Memory B cell (primary cell): Measurements from ENCODE around the gene PARVB.
A peak's percentile ranks its signal among the peaks of the same experiment; 100 is the strongest.

ENCODE experiments used
- ATAC-seq: fragments of 150-1000 bp; cut with Tn5 transposase; 2 replicates; pipeline ENCODE4 v1.10.0; 2021; ENCODE audit warnings: low read depth, mild to moderate bottlenecking, moderate library complexity
- DNase-seq, 2 donors: peaks; one replicate each; pipeline ENCODE4 v3.0.0; 2022; ENCODE audit warnings: low spot score in 2 of 2
- H3K27ac Mint-ChIP-seq: one replicate; pipeline ENCODE4 v1.8.0; 2022; ENCODE audit warnings: mild to moderate bottlenecking, moderate library complexity, mixed read lengths
- H3K27me3 Mint-ChIP-seq: one replicate; pipeline ENCODE4 v1.8.0; 2022; ENCODE audit warnings: mixed read lengths
- H3K36me3 Mint-ChIP-seq: one replicate; pipeline ENCODE4 v1.8.0; 2022; ENCODE audit warnings: mild to moderate bottlenecking, mixed read lengths
- H3K4me1 Mint-ChIP-seq: one replicate; pipeline ENCODE4 v1.8.0; 2022; ENCODE audit warnings: mixed read lengths
- H3K4me3 Mint-ChIP-seq: one replicate; pipeline ENCODE4 v1.8.0; 2022; ENCODE audit warnings: mild to moderate bottlenecking, moderate library complexity, mixed read lengths
- H3K9me3 Mint-ChIP-seq: one replicate; pipeline ENCODE4 v1.8.0; 2022; ENCODE audit warnings: mixed read lengths

Gene PARVB

DNA sequence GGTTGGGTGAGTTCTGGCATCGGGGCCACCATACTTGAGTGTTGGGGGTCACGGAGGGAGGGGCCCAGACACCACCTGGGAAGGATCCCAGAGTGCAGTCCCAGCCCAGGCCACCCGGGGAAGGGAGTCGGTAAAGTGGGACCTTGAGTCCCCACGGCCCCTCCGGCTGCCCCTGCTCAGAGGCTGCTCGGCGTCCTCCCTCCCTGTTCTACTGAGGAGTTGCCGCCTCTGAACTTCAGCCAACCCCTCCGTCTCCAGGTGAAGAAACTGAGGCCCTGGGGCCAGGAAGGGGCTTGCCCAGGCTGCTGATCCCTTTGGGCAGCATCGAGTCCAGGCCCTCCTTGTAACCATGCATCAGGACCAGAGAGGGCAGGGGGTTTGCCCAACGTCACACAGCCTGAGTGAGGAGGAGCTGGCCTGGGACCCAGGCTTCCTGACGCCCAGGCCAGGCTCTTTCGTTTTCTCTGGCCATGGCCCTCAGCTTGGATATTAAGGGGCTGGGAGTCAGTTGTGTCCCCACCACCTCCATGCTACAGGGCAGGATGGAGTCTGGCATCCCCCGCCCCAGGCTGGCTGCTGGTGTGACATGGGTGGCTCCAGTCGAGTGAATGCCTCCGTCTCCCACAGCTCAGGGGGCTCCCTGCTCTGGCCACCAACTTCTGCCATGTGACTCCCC is 157.9 kb downstream of the PARVB start:
- ATAC-seq (peak; percentile 10), DNase-seq (no peak)
- no peaks in the 10 kb centered on the region for H3K9me3 Mint-ChIP-seq
- peaks cover 7% of the 10 kb centered on the region for H3K36me3 Mint-ChIP-seq
- H3K27ac Mint-ChIP-seq, result peak overlapping the region; percentile 93
- H3K27me3 Mint-ChIP-seq, result no peaks in the 10 kb centered on the region
- H3K4me1 Mint-ChIP-seq, result peaks cover 26% of the 10 kb centered on the region
- peak overlapping the region; percentile 90 for H3K4me3 Mint-ChIP-seq

DNA sequence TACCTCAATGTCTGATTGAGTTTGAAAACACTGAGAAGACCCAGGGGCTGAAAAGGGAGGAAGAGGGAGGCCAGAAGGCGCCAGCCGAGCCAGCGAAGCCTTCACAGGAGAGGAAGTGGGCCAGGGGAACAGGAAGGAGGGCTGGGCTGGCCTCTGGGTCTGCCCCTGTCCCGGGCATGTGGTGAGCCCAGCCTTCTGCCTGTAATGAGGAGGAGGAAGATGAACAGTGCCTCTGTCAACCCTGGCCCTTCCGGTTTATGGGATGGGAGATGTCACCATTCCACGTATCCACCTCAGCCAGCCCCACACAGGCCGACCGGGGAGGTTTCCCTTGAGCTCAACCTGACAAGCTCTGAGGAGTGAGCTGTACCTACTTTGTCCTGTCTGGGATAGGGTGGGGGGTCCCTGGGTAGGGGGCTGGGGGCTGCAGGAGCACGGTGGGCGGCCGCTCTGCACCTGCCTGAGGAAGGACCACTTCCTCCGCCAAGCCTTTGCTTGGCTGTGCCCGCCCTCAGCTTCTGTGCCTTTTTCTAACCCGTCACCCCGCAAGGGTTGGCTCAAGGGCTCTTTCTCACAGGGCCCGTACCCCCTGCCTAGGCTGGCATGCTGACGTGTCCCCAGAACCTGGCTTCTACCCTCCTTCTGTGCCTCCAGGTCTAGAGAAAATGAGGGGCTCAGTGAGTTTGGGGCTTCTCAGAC is 158.6 kb downstream of the PARVB start:
- peak; percentile 41 for ATAC-seq
- Mint-ChIP-seq H3K4me3 (peak overlapping the region; percentile 90), H3K9me3 (no peaks in the 10 kb centered on the region), H3K36me3 (peaks cover 10% of the 10 kb centered on the region), H3K27me3 (no peaks in the 10 kb centered on the region), H3K27ac (peak overlapping the region; percentile 93), H3K4me1 (peaks cover 29% of the 10 kb centered on the region)
- DNase-seq, result peak; percentile 24 to 42

DNA sequence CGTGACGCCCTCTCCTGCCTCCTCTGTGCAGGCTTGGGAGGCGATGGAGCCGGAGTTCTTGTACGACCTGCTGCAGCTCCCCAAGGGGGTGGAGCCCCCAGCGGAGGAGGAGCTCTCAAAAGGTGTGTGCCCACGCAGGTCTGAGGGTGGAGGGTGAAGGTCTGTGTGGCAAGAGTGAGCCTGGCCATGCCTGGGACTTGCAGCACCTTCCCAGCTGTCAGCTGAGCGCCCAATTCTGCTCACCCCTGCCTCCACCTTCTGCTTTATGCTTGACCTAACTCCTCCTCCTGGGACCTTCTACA is 159.1 kb downstream of the PARVB start:
- H3K4me3 Mint-ChIP-seq, result peak overlapping the region; percentile 90
- H3K27ac Mint-ChIP-seq, result peak overlapping the region; percentile 93
- H3K27me3 Mint-ChIP-seq, result no peaks in the 10 kb centered on the region
- H3K4me1 Mint-ChIP-seq, result peaks cover 29% of the 10 kb centered on the region
- DNase-seq (no peak), ATAC-seq (no peak)
- no peaks in the 10 kb centered on the region for H3K9me3 Mint-ChIP-seq
- H3K36me3 Mint-ChIP-seq, result peaks cover 10% of the 10 kb centered on the region

DNA sequence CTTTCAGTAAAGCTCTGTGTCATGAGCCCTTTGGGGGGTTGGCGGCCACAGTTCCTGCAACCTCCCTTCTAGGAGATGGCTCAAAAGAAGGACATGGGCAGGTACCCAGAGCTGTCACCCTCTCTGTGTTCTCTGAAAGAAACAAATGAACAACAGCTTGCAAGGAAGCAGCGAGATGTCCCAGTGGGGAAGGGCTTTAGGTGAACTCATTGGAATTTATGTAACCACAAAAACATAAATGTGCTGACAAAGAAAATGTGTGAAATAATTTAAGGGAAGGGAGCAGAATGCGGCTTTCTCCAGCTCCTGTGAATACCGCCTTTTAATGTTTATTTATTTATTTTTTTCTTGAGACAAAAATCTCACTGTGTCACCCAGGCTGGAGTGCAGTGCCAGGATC is 159.9 kb downstream of the PARVB start:
- no peak for ATAC-seq
- Mint-ChIP-seq H3K27ac (peak overlapping the region; percentile 93), H3K4me1 (peaks cover 31% of the 10 kb centered on the region), H3K36me3 (peaks cover 10% of the 10 kb centered on the region), H3K27me3 (no peaks in the 10 kb centered on the region), H3K4me3 (peak overlapping the region; percentile 11), H3K9me3 (no peaks in the 10 kb centered on the region)
- no peak for DNase-seq

DNA sequence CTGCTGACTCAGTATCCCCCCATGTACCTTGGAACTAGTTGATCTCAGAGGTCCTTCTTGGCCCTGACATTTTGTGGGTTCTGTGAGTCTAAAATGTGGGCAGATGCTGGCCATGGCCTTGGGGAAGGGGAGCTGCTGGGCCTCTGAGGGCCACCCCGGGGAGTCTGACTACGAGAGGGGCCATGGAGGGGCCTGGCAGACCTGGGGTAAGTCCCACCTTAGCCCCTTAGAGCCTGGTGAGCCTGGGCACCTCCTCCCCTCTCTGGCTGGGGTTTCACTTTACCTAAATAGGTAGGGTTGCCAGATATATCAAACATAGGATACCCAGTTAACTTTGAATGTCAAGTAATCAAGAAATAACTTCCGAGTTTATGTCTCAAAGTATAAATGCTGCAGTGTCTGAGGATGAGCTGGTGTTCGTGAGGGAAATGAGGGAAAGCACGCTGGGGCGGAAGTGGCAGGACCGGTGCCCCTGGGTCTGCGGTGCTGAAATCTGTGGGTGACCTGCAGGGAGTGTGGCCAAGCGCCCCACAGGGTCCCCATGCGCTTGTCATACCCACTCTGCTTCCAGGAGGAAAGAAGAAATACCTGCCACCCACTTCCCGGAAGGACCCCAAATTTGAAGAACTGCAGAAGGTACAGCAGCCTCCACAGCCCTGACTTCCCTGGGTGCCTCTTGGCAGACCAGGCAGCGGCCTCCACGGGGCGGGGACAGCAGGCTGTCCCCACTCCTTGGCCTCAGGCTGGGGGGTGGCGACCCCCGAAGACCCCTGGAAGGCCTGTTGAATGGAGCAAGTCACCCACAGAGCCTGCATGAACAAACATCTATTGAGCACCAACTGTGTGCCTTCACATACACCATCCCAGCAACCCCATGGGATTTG is 161.4 kb downstream of the PARVB start:
- H3K4me3 Mint-ChIP-seq, result no peak overlapping the region
- H3K9me3 Mint-ChIP-seq, result no peaks in the 10 kb centered on the region
- H3K4me1 Mint-ChIP-seq, result peaks cover 40% of the 10 kb centered on the region
- DNase-seq (no peak), ATAC-seq (no peak)
- peaks cover 10% of the 10 kb centered on the region for H3K36me3 Mint-ChIP-seq
- no peaks in the 10 kb centered on the region for H3K27me3 Mint-ChIP-seq
- H3K27ac Mint-ChIP-seq, result peak overlapping the region; percentile 15

DNA sequence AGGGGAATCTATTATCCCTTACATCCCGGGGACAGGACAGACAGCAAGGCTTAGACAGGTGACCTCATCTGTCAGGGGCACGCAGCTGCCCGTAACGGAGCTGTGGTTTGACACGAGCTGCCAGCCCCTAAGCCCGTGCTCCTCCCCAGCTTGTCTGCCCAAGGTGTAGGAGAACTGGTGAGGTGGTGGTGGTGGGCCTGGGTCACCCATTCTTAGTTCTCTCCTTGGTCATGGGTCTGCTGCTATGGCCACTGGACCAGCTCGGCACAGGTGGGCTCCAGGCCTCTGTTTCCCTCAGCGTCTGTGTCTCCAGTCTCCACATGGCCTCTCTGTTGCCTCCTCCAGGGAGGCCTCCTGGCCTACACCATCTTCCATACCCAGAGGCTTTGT is 162.0 kb downstream of the PARVB start:
- ATAC-seq (no peak), DNase-seq (no peak)
- Mint-ChIP-seq H3K27me3 (no peaks in the 10 kb centered on the region), H3K27ac (no peak overlapping the region), H3K4me1 (peaks cover 40% of the 10 kb centered on the region), H3K9me3 (no peaks in the 10 kb centered on the region), H3K36me3 (peaks cover 10% of the 10 kb centered on the region), H3K4me3 (no peak overlapping the region)

DNA sequence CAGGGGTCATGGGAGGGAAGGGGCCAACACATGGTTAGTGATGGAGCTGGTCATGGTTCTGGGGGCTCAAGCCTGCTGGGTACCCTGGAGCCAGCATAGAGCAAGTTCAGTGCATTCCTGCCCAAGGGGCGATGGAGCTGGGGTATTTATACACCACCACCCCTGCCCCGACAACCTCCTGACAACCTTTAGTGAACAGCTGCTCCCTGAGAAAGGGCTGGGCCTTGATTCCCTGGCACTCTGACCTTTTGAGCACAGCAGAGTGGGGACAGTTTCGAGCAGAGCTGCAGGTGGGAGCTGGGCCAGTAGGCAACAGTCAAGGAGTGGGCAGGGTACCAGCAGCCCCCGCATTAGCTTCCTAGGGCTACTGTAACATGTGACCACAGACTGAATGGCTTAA is 162.6 kb downstream of the PARVB start:
- Mint-ChIP-seq H3K36me3 (peaks cover 12% of the 10 kb centered on the region), H3K9me3 (no peaks in the 10 kb centered on the region), H3K4me1 (peaks cover 45% of the 10 kb centered on the region), H3K4me3 (no peak overlapping the region), H3K27me3 (no peaks in the 10 kb centered on the region), H3K27ac (peak overlapping the region; percentile 62)
- ATAC-seq (no peak), DNase-seq (no peak)

DNA sequence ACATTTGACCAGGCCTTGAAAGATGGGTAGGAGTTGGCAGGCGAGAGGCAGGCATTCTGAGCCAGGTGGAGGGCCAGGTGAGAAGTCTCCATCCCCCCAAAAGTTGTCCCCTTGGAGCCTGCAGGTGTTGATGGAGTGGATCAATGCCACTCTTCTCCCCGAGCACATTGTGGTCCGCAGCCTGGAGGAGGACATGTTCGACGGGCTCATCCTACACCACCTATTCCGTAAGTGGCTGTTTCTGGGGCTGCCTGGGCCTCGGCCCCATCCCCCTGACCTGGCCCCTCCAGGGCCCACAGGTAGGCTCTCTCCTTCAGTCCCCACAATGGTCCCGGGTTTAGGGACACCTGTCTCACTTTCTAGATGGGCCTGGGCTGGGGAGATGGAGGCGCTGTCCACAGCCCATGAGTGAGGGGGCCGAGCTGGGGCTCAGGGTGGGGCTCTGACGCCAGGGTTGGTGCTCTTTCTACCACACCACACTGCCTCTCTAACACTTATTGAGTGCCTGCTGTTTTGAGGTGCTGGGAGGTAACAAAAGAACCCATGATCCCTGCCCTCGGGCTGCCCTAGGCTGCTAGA is 163.6 kb downstream of the PARVB start:
- Mint-ChIP-seq H3K4me1 (peaks cover 41% of the 10 kb centered on the region), H3K27ac (no peak overlapping the region)

DNA sequence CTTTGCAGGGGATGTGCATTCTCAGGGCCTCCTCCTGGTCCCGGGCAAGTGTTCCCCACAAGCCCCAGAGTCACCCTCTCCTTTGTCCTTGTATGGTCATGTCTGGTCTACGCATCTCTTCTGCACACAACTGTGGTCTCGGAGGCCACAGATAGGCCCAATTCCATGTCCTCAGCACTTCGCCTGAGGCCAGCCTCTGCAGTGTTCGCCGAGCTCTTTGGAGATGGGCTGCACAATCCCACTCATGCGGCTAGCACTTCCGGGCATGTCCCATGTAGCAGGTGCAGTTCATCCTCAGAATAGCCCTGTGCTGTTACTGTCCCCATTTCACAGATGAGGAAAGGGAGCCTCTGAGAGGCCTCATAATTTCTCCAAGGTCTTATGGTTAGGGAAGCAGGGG is 164.2 kb downstream of the PARVB start:
- H3K36me3 Mint-ChIP-seq, result peaks cover 15% of the 10 kb centered on the region
- no peaks in the 10 kb centered on the region for H3K9me3 Mint-ChIP-seq
- DNase-seq (no peak), ATAC-seq (no peak)
- peaks cover 39% of the 10 kb centered on the region for H3K4me1 Mint-ChIP-seq
- H3K27ac Mint-ChIP-seq, result no peak overlapping the region
- H3K4me3 Mint-ChIP-seq, result no peak overlapping the region
- no peaks in the 10 kb centered on the region for H3K27me3 Mint-ChIP-seq

More for the DNA sequence above, 163.6 kb downstream of the PARVB start:
- Mint-ChIP-seq H3K4me3 (no peak overlapping the region), H3K27me3 (no peaks in the 10 kb centered on the region), H3K36me3 (peaks cover 10% of the 10 kb centered on the region), H3K9me3 (no peaks in the 10 kb centered on the region)
- DNase-seq (no peak), ATAC-seq (no peak)

DNA sequence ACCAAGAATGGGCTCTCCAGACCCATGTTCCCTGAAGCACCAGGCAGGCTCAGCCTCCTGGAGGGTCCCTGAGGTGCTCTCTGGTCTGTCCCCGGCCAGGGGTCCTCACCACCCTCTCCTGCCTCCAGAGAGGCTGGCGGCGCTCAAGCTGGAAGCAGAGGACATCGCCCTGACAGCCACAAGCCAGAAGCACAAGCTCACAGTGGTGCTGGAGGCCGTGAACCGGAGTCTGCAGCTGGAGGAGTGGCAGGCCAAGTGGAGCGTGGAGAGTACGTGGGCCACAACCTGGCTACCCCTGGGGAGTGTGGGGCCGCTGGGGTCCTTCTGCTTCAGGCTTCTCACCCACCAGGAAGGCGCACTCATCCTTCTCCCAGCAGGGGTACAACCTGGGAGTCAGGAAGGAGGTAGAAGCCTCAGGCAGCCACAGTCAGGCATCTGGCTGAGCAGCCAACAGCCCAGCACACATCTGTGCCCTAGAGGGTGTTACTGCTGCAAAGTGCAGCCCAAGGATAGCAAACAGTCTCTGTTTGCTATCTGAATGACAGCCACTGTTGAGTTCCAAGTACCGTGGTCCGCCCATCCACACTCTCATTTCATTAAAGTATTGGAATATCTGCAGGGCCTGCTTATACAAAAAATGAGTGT is 165.0 kb downstream of the PARVB start:
- ATAC-seq (no peak), DNase-seq (no peak)
- no peak overlapping the region for H3K4me3 Mint-ChIP-seq
- H3K36me3 Mint-ChIP-seq, result peaks cover 18% of the 10 kb centered on the region
- H3K9me3 Mint-ChIP-seq, result no peaks in the 10 kb centered on the region
- H3K4me1 Mint-ChIP-seq, result peaks cover 37% of the 10 kb centered on the region
- no peaks in the 10 kb centered on the region for H3K27me3 Mint-ChIP-seq
- H3K27ac Mint-ChIP-seq, result no peak overlapping the region

DNA sequence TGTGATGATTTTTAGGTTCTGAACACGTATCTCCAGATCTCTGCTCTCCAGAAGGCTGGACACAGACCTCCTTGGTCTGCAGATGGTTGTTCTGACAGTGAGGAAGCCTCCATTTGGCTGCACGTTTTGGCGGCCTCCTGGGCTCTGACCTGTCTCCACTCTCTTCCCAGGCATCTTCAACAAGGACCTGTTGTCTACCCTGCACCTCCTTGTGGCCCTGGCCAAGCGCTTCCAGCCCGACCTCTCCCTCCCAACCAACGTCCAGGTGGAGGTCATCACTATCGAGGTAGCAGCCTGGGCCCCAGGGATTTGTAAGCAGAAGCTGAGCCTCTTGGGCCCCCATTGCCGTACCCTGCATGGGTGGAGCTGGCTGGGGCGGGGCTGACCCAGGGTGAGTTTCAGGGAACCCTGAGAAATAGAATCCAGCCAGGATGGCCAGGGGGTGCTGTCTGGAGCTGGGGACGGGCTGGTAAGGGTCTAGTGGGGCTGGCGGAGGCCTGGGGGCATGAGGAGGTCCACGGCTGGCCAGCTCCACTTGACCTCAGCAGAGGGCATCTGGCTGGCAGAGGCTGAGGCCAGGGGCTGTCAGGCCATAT is 166.4 kb downstream of the PARVB start:
- Mint-ChIP-seq H3K27me3 (no peaks in the 10 kb centered on the region), H3K4me1 (peaks cover 43% of the 10 kb centered on the region), H3K4me3 (peak overlapping the region; percentile 25), H3K36me3 (peaks cover 23% of the 10 kb centered on the region), H3K9me3 (peaks cover 2% of the 10 kb centered on the region), H3K27ac (peak overlapping the region; percentile 50)
- DNase-seq (no peak), ATAC-seq (no peak)

DNA sequence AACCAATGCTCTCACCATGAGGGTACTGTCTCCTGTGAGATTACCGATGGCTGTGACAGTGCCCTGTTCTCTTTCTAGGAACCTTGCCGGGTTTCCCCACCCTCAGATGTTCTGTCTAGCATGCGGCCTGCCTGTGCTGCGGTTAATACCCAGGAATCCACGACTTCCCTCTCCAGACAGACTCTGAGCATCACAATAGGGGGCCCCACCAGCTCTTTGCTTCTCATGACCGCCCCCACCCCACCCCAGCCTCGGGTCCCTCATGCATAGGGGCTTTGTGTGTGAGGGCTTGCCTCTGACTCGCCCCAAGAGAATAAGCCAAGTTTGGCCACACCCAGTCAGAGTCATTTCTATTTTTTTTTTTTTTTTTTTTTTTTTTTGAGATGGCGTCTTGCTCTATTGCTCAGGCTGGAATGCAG is 166.9 kb downstream of the PARVB start:
- peaks cover 23% of the 10 kb centered on the region for H3K36me3 Mint-ChIP-seq
- H3K27me3 Mint-ChIP-seq, result no peaks in the 10 kb centered on the region
- H3K9me3 Mint-ChIP-seq, result peaks cover 2% of the 10 kb centered on the region
- peaks cover 43% of the 10 kb centered on the region for H3K4me1 Mint-ChIP-seq
- H3K4me3 Mint-ChIP-seq, result peak overlapping the region; percentile 37
- peak; percentile 49 to 51 for DNase-seq
- ATAC-seq, result peak; percentile 92
- H3K27ac Mint-ChIP-seq, result peak overlapping the region; percentile 50

DNA sequence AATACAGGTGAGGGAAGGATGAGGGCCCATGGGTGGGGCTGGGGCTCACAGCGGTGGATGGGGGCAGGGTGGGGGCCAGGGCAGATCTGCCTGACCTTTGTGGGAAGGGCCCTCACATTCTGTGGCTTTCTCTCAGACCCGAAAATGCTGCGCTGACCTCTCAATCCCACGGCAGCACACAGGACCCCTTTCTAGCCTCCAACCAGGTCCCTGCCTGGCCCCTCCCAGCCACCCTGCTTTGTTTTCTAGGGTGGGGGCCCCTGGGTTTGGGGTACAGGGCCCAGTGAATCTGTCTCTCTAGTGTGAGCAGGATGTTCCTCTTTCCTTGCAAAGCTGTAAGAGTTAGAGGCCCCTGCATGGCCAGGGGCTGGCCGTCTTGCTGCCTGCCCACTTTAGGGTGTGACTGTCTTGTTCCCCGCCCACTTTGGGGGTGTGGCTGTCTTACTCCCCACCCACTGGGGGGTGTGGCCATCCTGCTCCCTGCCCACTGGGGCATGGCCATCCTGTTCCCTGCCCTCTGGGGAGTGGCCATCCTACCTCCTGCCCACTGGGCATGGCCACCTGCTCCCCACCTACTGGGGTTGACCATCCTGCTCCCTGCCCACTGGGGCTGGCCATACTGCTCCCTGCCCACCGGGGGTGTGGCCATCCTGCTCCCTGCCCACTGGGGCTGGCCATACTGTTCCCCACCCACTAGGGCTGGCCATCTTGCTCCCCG is 168.2 kb downstream of the PARVB start:
- peaks cover 2% of the 10 kb centered on the region for H3K9me3 Mint-ChIP-seq
- H3K27me3 Mint-ChIP-seq, result no peaks in the 10 kb centered on the region
- DNase-seq, result peak; percentile 34 to 41
- no peak overlapping the region for H3K4me3 Mint-ChIP-seq
- H3K36me3 Mint-ChIP-seq, result peaks cover 19% of the 10 kb centered on the region
- peaks cover 39% of the 10 kb centered on the region for H3K4me1 Mint-ChIP-seq
- ATAC-seq, result peak; percentile 16
- peak overlapping the region; percentile 73 for H3K27ac Mint-ChIP-seq
